ENCODE measurements around the gene TRPC4. TPM values are rescaled to one million over a fixed set of nuclear protein-coding genes. Genes with fewer than 3 reads are reported as not detected.

Gene TRPC4
- total RNA-seq, 1 donor from 2014 or later = not detected

DNA sequence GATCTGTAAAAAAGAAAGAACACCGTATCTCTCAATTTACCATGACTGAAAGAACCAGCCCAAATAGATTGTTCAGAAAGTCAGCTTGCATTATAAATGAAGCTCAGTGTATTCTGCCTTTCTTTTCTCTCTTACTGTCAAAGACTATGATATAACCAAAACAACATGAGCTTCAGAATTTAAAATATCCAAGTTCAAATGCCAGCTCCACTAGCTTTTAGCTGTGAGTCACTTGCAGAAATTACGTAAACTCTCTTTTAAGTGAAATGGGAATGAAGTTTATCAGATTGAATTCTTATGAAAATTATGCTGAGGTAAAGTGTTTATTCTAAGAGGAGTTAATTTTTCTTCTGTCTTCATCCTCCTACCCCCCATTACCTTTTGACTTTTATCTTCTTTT, 251.0 kb downstream of the TRPC4 start:
- Mint-ChIP-seq H3K9me3 (ENCODE audit: unreplicated experiment) (no peaks in the 10 kb centered on the region), H3K36me3 (ENCODE audit: unreplicated experiment) (no peaks in the 10 kb centered on the region), H3K27me3 (ENCODE audit: unreplicated experiment) (no peaks in the 10 kb centered on the region), H3K27ac (ENCODE audit: unreplicated experiment) (no peak overlapping the region), H3K4me3 (ENCODE audit: unreplicated experiment) (no peak overlapping the region), H3K4me1 (ENCODE audit: low read depth, unreplicated experiment) (peaks cover 7% of the 10 kb centered on the region)
- TF ChIP-seq, protein P1, sequence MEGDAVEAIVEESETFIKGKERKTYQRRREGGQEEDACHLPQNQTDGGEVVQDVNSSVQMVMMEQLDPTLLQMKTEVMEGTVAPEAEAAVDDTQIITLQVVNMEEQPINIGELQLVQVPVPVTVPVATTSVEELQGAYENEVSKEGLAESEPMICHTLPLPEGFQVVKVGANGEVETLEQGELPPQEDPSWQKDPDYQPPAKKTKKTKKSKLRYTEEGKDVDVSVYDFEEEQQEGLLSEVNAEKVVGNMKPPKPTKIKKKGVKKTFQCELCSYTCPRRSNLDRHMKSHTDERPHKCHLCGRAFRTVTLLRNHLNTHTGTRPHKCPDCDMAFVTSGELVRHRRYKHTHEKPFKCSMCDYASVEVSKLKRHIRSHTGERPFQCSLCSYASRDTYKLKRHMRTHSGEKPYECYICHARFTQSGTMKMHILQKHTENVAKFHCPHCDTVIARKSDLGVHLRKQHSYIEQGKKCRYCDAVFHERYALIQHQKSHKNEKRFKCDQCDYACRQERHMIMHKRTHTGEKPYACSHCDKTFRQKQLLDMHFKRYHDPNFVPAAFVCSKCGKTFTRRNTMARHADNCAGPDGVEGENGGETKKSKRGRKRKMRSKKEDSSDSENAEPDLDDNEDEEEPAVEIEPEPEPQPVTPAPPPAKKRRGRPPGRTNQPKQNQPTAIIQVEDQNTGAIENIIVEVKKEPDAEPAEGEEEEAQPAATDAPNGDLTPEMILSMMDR (IDR thresholded peaks at IDR 0.05; ENCODE audit: partially characterized antibody, unreplicated experiment) = no peak
- no peak for DNase-seq

DNA sequence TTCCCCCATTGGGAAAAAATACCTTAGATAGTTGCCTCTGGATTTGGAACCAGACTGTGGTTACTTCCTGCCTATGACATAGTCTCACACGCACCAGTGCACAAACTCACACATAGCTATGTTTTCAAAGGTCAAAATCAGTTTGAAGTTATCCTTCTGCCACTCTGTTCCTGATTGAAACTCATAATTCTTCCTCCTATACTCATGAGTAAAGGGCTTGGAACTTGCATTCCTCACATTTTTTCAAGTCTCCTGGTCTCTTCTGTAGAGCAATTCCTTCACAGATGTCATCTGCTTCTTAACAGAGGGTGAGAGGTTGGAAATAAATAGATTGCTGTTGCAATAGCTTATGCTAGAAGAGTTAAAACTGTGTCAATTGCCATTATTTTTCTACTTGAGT, 252.4 kb downstream of the TRPC4 start:
- TF ChIP-seq, protein P1 (IDR thresholded peaks at IDR 0.05; ENCODE audit: partially characterized antibody, unreplicated experiment) = no peak
- no peak for DNase-seq
- no peaks in the 10 kb centered on the region for H3K9me3 Mint-ChIP-seq (ENCODE audit: unreplicated experiment)
- H3K36me3 Mint-ChIP-seq (ENCODE audit: unreplicated experiment) = no peaks in the 10 kb centered on the region
- H3K4me3 Mint-ChIP-seq (ENCODE audit: unreplicated experiment) = no peak overlapping the region
- no peak overlapping the region for H3K27ac Mint-ChIP-seq (ENCODE audit: unreplicated experiment)
- H3K4me1 Mint-ChIP-seq (ENCODE audit: low read depth, unreplicated experiment) = peaks cover 6% of the 10 kb centered on the region
- no peaks in the 10 kb centered on the region for H3K27me3 Mint-ChIP-seq (ENCODE audit: unreplicated experiment)

DNA sequence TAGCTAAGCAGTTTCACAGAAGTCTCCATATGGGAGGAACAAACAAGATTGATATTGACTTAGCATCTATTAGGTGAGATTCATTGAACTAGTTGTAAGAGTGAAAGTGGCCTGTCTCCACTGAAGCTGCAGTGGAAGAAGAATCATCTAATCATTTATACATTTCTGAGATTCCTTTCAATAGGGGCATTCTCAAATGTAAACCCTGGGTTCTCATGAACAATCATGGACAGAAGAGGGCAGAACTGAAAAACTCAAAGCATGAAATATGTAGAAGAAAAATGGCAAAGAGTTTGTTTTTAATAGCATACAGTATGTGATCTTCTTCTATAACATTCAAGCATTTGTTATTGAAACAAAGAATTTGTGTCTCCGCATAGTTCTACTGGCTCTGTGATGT, 253.4 kb downstream of the TRPC4 start:
- H3K36me3 Mint-ChIP-seq (ENCODE audit: unreplicated experiment) = no peaks in the 10 kb centered on the region
- H3K4me1 Mint-ChIP-seq (ENCODE audit: low read depth, unreplicated experiment) = no peaks in the 10 kb centered on the region
- no peak overlapping the region for H3K27ac Mint-ChIP-seq (ENCODE audit: unreplicated experiment)
- TF ChIP-seq, protein P1 (IDR thresholded peaks at IDR 0.05; ENCODE audit: partially characterized antibody, unreplicated experiment) = no peak
- DNase-seq = no peak
- H3K27me3 Mint-ChIP-seq (ENCODE audit: unreplicated experiment) = no peaks in the 10 kb centered on the region
- H3K4me3 Mint-ChIP-seq (ENCODE audit: unreplicated experiment) = no peak overlapping the region
- no peaks in the 10 kb centered on the region for H3K9me3 Mint-ChIP-seq (ENCODE audit: unreplicated experiment)

DNA sequence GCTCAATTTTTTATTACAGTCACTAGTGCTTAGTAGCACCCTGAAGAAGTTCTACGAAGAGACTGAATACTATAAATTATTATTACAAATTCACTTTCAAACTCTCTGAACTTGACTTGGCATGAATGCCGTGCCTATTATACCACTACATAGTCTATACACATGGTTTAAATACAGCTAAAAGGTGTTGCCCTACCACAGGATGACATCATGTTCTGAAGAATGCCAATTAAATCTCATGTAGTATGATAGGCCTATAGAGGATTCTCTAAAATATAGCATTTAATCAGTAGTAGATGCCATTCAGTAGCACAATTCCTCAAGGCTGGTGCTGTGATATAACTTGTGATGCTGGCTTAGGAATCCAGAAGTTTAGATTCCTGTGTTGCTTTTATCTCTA, 254.3 kb downstream of the TRPC4 start:
- H3K4me3 Mint-ChIP-seq (ENCODE audit: unreplicated experiment) = no peak overlapping the region
- no peaks in the 10 kb centered on the region for H3K36me3 Mint-ChIP-seq (ENCODE audit: unreplicated experiment)
- no peaks in the 10 kb centered on the region for H3K27me3 Mint-ChIP-seq (ENCODE audit: unreplicated experiment)
- no peaks in the 10 kb centered on the region for H3K4me1 Mint-ChIP-seq (ENCODE audit: low read depth, unreplicated experiment)
- no peak for DNase-seq
- H3K9me3 Mint-ChIP-seq (ENCODE audit: unreplicated experiment) = no peaks in the 10 kb centered on the region
- TF ChIP-seq, protein P1 (IDR thresholded peaks at IDR 0.05; ENCODE audit: partially characterized antibody, unreplicated experiment) = no peak
- no peak overlapping the region for H3K27ac Mint-ChIP-seq (ENCODE audit: unreplicated experiment)

DNA sequence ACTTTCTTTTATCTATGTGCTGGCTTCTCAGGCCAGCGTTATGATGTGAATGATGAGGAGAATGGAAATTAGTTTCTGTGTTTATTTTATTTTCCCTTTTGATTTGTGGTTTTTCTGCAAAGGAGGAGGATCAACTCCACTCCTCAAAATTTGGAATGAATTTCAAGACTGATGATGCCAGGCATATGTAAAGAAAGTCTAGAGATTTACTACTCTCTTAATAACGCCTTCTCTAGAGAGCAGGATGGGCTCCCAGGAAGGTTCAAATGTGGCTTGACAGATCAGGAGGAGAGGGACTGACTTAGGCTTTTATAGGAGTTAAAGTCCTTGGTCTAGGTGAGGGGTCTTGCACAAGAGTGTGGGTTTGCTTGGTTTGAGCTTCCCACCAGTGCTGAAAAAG, 255.9 kb downstream of the TRPC4 start:
- H3K4me3 Mint-ChIP-seq (ENCODE audit: unreplicated experiment) = no peak overlapping the region
- H3K9me3 Mint-ChIP-seq (ENCODE audit: unreplicated experiment) = no peaks in the 10 kb centered on the region
- DNase-seq = no peak
- H3K36me3 Mint-ChIP-seq (ENCODE audit: unreplicated experiment) = no peaks in the 10 kb centered on the region
- H3K27me3 Mint-ChIP-seq (ENCODE audit: unreplicated experiment) = no peaks in the 10 kb centered on the region
- no peak overlapping the region for H3K27ac Mint-ChIP-seq (ENCODE audit: unreplicated experiment)
- no peaks in the 10 kb centered on the region for H3K4me1 Mint-ChIP-seq (ENCODE audit: low read depth, unreplicated experiment)
- TF ChIP-seq, protein P1 (IDR thresholded peaks at IDR 0.05; ENCODE audit: partially characterized antibody, unreplicated experiment) = no peak
